Stimulated activated naive CD8-positive, alpha-beta T cell treated with anti-CD3 and anti-CD28 coated beads, Interleukin-15, Interleukin-2, amounts not matched to agents 100 ng/mL and 50 ng/mL, for 24 hours (primary cell): ENCODE measurements around the gene ISOC2.

Source experiments
- H3K27ac Mint-ChIP-seq: one replicate; pipeline ENCODE4 v1.8.0; 2021; ENCODE audit warnings: mild to moderate bottlenecking, mixed read lengths
- H3K27me3 Mint-ChIP-seq: one replicate; pipeline ENCODE4 v1.8.0; 2021; ENCODE audit warnings: mixed read lengths
- H3K36me3 Mint-ChIP-seq: one replicate; pipeline ENCODE4 v1.8.0; 2021; ENCODE audit warnings: low read depth, mixed read lengths
- H3K4me1 Mint-ChIP-seq: one replicate; pipeline ENCODE4 v1.8.0; 2021; ENCODE audit warnings: low read depth, mixed read lengths
- H3K4me3 Mint-ChIP-seq: one replicate; pipeline ENCODE4 v1.8.0; 2021; ENCODE audit warnings: mild to moderate bottlenecking, mixed read lengths
- H3K9me3 Mint-ChIP-seq: one replicate; pipeline ENCODE4 v1.8.0; 2021; ENCODE audit warnings: mixed read lengths

The ISOC2 gene

DNA sequence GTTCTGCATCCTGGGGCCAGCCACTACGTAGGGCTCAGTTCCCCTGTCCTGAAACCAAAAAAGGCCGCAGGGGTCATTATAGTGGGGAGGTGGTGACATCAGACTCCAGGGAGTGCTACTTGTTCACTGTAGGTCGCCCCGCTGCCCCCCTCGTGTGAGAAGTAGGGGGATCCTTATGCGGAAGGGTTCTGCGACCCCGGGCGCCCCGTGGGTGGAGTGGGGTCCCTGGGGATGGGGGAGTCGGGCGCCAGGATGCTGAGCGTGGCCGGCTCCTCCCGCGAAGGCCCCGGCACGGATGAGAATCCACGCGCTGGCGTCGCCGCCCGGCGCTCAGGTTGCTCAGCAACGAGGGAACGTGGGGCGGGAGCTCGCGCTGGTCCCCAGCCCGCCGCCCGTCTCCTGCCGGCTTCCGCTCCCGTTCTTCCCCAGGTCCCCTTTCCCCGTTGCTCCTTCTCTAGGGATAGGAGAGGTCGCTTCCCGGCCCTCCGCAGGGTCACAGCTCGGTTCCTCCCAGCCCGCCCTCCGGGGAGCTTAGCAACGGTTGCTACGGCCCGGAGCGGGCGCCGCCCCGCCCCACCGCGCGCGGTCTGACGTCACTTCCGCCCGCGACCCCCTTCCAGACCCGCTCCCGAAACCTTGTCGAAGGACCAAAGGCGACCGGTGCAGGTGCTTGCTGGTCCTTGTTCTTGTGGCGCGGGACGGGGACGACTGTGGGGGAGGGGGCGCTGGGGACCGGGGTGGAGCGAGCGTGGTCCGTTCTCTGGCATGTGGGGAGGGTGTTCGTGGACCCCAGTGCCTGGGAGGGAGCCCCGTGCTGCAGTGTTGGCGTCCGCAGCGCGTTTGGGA, 23.4 kb upstream of the ISOC2 start, which contains the start of gene NAT14:
Gene NAT14 (plus strand): TSS at position 596 of the 846 bp plus-strand sequence. CDS start 521 bp downstream, outside the sequence.
- H3K27me3 Mint-ChIP-seq = no peaks in the 10 kb centered on the region
- peak within 1 kb of the TSS; percentile 80 for H3K4me3 Mint-ChIP-seq
- peaks cover 1% of the 10 kb centered on the region for H3K36me3 Mint-ChIP-seq
- peak within 1 kb of the TSS; percentile 89 for H3K27ac Mint-ChIP-seq
- no peaks in the 10 kb centered on the region for H3K9me3 Mint-ChIP-seq
- H3K4me1 Mint-ChIP-seq = peaks cover 28% of the 10 kb centered on the region

GRCh38 chr19:55483706-55484592, 22.5 kb upstream of the ISOC2 start:
- peaks cover 4% of the 10 kb centered on the region for H3K36me3 Mint-ChIP-seq
- H3K9me3 Mint-ChIP-seq = no peaks in the 10 kb centered on the region
- H3K27ac Mint-ChIP-seq = no peak overlapping the region
- H3K4me3 Mint-ChIP-seq = peak overlapping the region; percentile 80
- peaks cover 37% of the 10 kb centered on the region for H3K4me1 Mint-ChIP-seq
- no peaks in the 10 kb centered on the region for H3K27me3 Mint-ChIP-seq

GRCh38 chr19:55482967-55483705, 21.7 kb upstream of the ISOC2 start:
- Mint-ChIP-seq H3K27ac (no peak overlapping the region), H3K36me3 (peaks cover 4% of the 10 kb centered on the region), H3K27me3 (no peaks in the 10 kb centered on the region), H3K4me3 (no peak overlapping the region), H3K9me3 (no peaks in the 10 kb centered on the region), H3K4me1 (peaks cover 45% of the 10 kb centered on the region)

- Mint-ChIP-seq H3K9me3 (no peaks in the 10 kb centered on the region), H3K36me3 (peaks cover 4% of the 10 kb centered on the region), H3K27ac (no peak overlapping the region), H3K4me1 (peaks cover 46% of the 10 kb centered on the region), H3K4me3 (no peak overlapping the region), H3K27me3 (no peaks in the 10 kb centered on the region)
Observed at GRCh38 chr19:55482156-55482961, 20.9 kb upstream of the ISOC2 start.

- H3K27ac Mint-ChIP-seq = no peak overlapping the region
- H3K27me3 Mint-ChIP-seq = no peaks in the 10 kb centered on the region
- H3K4me1 Mint-ChIP-seq = peaks cover 40% of the 10 kb centered on the region
- no peak overlapping the region for H3K4me3 Mint-ChIP-seq
- H3K9me3 Mint-ChIP-seq = no peaks in the 10 kb centered on the region
- H3K36me3 Mint-ChIP-seq = peaks cover 4% of the 10 kb centered on the region
Observed at GRCh38 chr19:55481794-55482155, 20.3 kb upstream of the ISOC2 start.

GRCh38 chr19:55481148-55481793, 19.8 kb upstream of the ISOC2 start:
- Mint-ChIP-seq H3K4me3 (no peak overlapping the region), H3K9me3 (no peaks in the 10 kb centered on the region), H3K27me3 (no peaks in the 10 kb centered on the region), H3K27ac (no peak overlapping the region), H3K36me3 (peaks cover 4% of the 10 kb centered on the region), H3K4me1 (peaks cover 39% of the 10 kb centered on the region)

DNA sequence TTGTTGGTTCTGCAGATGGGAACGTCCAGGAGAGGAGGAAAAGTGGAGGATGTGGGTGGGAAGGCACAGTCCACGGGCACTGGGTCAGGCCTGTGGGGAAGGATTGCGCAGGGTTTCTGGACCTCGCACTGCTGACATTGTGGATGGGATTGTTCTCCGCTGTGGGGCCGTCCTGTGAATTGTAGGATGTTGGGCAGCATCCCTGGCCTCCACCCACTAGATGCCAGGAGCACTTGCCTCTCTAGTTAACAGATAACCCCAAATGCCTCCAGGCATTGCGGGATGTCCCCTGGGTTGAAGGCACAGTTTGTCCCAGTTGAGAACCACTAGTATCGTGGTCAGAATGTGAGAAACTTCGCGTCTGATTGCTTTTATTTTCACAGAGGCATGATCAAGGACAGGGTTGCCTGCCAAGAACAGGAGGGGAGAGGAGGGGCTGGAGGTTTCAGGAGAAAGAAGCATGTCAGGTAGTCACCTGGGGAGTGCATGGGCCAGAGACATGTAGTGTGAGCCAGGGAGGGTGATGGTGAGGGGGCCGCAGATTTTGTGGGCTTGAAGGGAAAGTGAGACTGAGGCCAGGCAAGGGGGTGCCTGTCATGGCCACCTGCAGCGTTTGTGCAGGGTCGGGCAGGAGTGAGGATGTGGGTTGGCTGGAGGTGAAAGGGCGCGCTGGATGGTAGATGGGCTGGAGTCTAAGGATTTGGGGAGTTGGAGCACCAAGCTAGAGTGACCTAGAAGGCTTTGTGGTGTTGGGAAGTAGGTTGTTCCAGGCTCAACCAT, 18.2 kb upstream of the ISOC2 start:
- Mint-ChIP-seq H3K36me3 (peaks cover 4% of the 10 kb centered on the region), H3K27ac (peak overlapping the region; percentile 50)

DNA sequence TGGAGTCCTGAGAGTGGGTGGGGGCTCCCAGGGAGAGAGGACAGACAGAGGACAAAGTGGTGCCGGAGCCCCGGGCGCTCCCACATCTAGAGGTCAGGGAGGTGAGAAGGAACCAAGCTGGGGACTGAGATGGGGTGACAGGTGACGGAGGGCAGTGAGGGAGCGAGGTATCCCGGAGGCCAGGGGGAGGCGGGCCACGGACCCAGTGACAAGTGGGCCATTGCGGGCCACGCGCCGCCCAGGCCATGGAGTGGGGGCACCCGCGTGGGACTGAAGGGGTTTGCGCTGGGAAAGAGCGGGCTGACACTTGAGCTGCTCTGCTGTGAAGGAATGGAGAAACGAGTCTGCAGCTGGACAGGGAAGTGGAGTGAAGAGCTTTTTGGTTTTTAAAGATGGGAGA, 17.6 kb upstream of the ISOC2 start:
- peak overlapping the region; percentile 31 for H3K4me3 Mint-ChIP-seq
- no peak overlapping the region for H3K27ac Mint-ChIP-seq
- H3K36me3 Mint-ChIP-seq = peaks cover 4% of the 10 kb centered on the region
- peaks cover 33% of the 10 kb centered on the region for H3K4me1 Mint-ChIP-seq
- no peaks in the 10 kb centered on the region for H3K9me3 Mint-ChIP-seq
- no peaks in the 10 kb centered on the region for H3K27me3 Mint-ChIP-seq

More for the DNA sequence above, 18.2 kb upstream of the ISOC2 start:
- no peaks in the 10 kb centered on the region for H3K27me3 Mint-ChIP-seq
- H3K4me3 Mint-ChIP-seq = no peak overlapping the region
- H3K9me3 Mint-ChIP-seq = no peaks in the 10 kb centered on the region
- peaks cover 37% of the 10 kb centered on the region for H3K4me1 Mint-ChIP-seq

- Mint-ChIP-seq H3K27me3 (no peaks in the 10 kb centered on the region), H3K4me3 (peak overlapping the region; percentile 90), H3K27ac (peak overlapping the region; percentile 30), H3K4me1 (peaks cover 33% of the 10 kb centered on the region), H3K9me3 (no peaks in the 10 kb centered on the region), H3K36me3 (peaks cover 4% of the 10 kb centered on the region)
Observed at GRCh38 chr19:55478364-55478763, 16.9 kb upstream of the ISOC2 start.

GRCh38 chr19:55477905-55478304, 16.5 kb upstream of the ISOC2 start:
- H3K4me1 Mint-ChIP-seq = peaks cover 33% of the 10 kb centered on the region
- H3K36me3 Mint-ChIP-seq = peaks cover 4% of the 10 kb centered on the region
- no peaks in the 10 kb centered on the region for H3K9me3 Mint-ChIP-seq
- peak overlapping the region; percentile 90 for H3K4me3 Mint-ChIP-seq
- peak overlapping the region; percentile 40 for H3K27ac Mint-ChIP-seq
- no peaks in the 10 kb centered on the region for H3K27me3 Mint-ChIP-seq

DNA sequence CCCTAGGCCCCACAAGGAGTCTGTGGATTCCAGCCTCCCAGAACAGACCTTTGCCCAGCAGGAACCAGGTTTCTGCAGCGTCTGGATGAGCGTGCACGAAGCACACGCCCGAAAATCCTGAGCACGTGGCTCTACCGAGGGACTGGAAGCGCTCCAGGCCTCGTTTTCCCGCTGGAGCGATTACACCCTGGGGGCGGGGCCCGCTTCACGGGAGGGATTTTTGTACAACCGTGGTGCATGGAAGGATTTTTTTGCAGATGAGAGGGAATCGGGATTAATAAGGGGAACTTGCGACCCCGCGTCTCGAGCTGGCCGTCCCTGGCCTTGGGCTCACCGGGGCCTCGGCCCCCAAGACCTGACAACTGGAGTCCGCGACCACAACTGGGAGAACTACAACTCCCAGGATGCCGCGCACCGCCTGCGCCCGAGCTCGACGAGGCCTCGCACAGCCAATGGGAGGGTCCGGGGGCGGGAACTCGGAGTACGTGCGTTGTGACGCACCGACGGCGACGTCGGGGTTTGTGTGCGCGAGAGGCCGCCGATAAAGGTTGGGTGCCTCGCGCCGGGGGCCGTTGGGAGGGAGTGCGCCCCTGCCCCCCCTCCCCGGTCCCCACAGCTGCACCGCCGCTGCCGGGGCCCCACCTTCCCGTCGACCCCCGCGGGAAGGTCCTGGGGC, 14.8 kb upstream of the ISOC2 start, which contains the start of gene ZNF628:
Gene ZNF628 (plus strand): TSS at position 518 of the 676 bp plus-strand sequence. CDS start 3,294 bp downstream, outside the sequence.
- Mint-ChIP-seq H3K9me3 (no peaks in the 10 kb centered on the region), H3K36me3 (peaks cover 4% of the 10 kb centered on the region), H3K4me1 (peaks cover 33% of the 10 kb centered on the region), H3K27me3 (no peaks in the 10 kb centered on the region), H3K27ac (peak within 1 kb of the TSS; percentile 97), H3K4me3 (peak within 1 kb of the TSS; percentile 92)
